HG02798 (cell line): Measurements from ENCODE around the gene UBTD1.

Experiments used
- ATAC-seq: cut with Tn5 transposase; IDR thresholded peaks from one replicate; pipeline ENCODE4 v1.9.1; 2021; ENCODE audit warnings: mild to moderate bottlenecking; ENCODE audit not compliant: unreplicated experiment, poor library complexity

UBTD1 gene

GRCh38 chr10:97600616-97601015 is 101.9 kb downstream of the UBTD1 start:
- no peak for ATAC-seq

GRCh38 chr10:97601268-97602215 is 102.8 kb downstream of the UBTD1 start:
- ATAC-seq = no peak

- no peak for ATAC-seq
These were observed 108.4 kb downstream of the UBTD1 start for GRCh38 chr10:97607095-97607636.

GRCh38 chr10:97608991-97609561 is 110.4 kb downstream of the UBTD1 start:
- no peak for ATAC-seq

GRCh38 chr10:97611473-97611872 is 112.7 kb downstream of the UBTD1 start:
- no peak for ATAC-seq

- no peak for ATAC-seq
These were observed 113.7 kb downstream of the UBTD1 start for GRCh38 chr10:97612386-97612785.

GRCh38 chr10:97618285-97618684 is 119.6 kb downstream of the UBTD1 start:
- no peak for ATAC-seq

- no peak for ATAC-seq
These were observed 120.0 kb downstream of the UBTD1 start for GRCh38 chr10:97618733-97619132.
